ENCODE results near the gene UCHL1.

UCHL1 gene

GRCh38 chr4:41218703-41219102, 38.0 kb upstream of the UCHL1 start:
- no peak for TF ChIP-seq FOXP2 (optimal IDR thresholded peaks at IDR 0.05; ENCODE audit: borderline replicate concordance, extremely low read depth, extremely low read length, insufficient read depth)

- TF ChIP-seq POLR2AphosphoS5 (IDR thresholded peaks at IDR 0.05; ENCODE audit: low read depth, low read length) (no peak), TAF1 (IDR thresholded peaks at IDR 0.05; ENCODE audit: borderline replicate concordance, insufficient read depth, low read length) (no peak), REST (IDR thresholded peaks at IDR 0.05; ENCODE audit: insufficient read depth in 1 of 2, low read depth in 2 of 2, low read length in 2 of 2) (no peak)
Observed at GRCh38 chr4:41219421-41219950, 37.2 kb upstream of the UCHL1 start.

GRCh38 chr4:41221850-41222645, 34.7 kb upstream of the UCHL1 start:
- no peak for TF ChIP-seq TAF1 (IDR thresholded peaks at IDR 0.05; ENCODE audit: borderline replicate concordance, insufficient read depth, low read length)
- TF ChIP-seq FOXP2 (optimal IDR thresholded peaks at IDR 0.05; ENCODE audit: borderline replicate concordance, extremely low read depth, extremely low read length, insufficient read depth), result no peak
- no peak for TF ChIP-seq SIN3A (IDR thresholded peaks at IDR 0.05; ENCODE audit: borderline replicate concordance, insufficient read depth, low read length)
- TF ChIP-seq POLR2AphosphoS5 (IDR thresholded peaks at IDR 0.05; ENCODE audit: low read depth, low read length), result no peak

GRCh38 chr4:41227902-41228301, 28.8 kb upstream of the UCHL1 start:
- TF ChIP-seq POLR2AphosphoS5 (IDR thresholded peaks at IDR 0.05; ENCODE audit: low read depth, low read length) (no peak), SIN3A (IDR thresholded peaks at IDR 0.05; ENCODE audit: borderline replicate concordance, insufficient read depth, low read length) (no peak), TAF1 (IDR thresholded peaks at IDR 0.05; ENCODE audit: borderline replicate concordance, insufficient read depth, low read length) (no peak), REST (IDR thresholded peaks at IDR 0.05; ENCODE audit: insufficient read depth in 1 of 2, low read depth in 2 of 2, low read length in 2 of 2) (no peak), FOXP2 (optimal IDR thresholded peaks at IDR 0.05; ENCODE audit: borderline replicate concordance, extremely low read depth, extremely low read length, insufficient read depth) (no peak)

- TF ChIP-seq POLR2AphosphoS5 (IDR thresholded peaks at IDR 0.05; ENCODE audit: low read depth, low read length) (no peak), TAF1 (IDR thresholded peaks at IDR 0.05; ENCODE audit: borderline replicate concordance, insufficient read depth, low read length) (no peak), REST (IDR thresholded peaks at IDR 0.05; ENCODE audit: insufficient read depth in 1 of 2, low read depth in 2 of 2, low read length in 2 of 2) (no peak), SIN3A (IDR thresholded peaks at IDR 0.05; ENCODE audit: borderline replicate concordance, insufficient read depth, low read length) (no peak), FOXP2 (optimal IDR thresholded peaks at IDR 0.05; ENCODE audit: borderline replicate concordance, extremely low read depth, extremely low read length, insufficient read depth) (no peak)
Observed at GRCh38 chr4:41232406-41232805, 24.3 kb upstream of the UCHL1 start.

- TF ChIP-seq SIN3A (IDR thresholded peaks at IDR 0.05; ENCODE audit: borderline replicate concordance, insufficient read depth, low read length), result no peak
Observed at GRCh38 chr4:41232856-41233255, 23.9 kb upstream of the UCHL1 start.

Measured in PFSK-1 (cell line).